ENCODE results near the gene ADPGK. TPM values are rescaled to one million over a fixed set of nuclear protein-coding genes. Genes with fewer than 3 reads are reported as not detected.
A peak's percentile ranks its signal among the peaks of the same experiment; 100 is the strongest.

Gene ADPGK
- total RNA-seq, 1 donor: 74.7 TPM

GRCh38 chr15:72793766-72794660 is 10.5 kb upstream of the ADPGK start:
- no peak for DNase-seq (ENCODE audit: low read depth)
- H3K4me3 ChIP-seq (ENCODE audit: low read depth, low read length): no peak overlapping the region
- no peak for TF ChIP-seq CTCF (IDR thresholded peaks at IDR 0.05; ENCODE audit: insufficient read depth, low read depth, low read length)

GRCh38 chr15:72792431-72792830 is 8.9 kb upstream of the ADPGK start:
- no peak overlapping the region for H3K4me3 ChIP-seq (ENCODE audit: low read depth, low read length)
- TF ChIP-seq CTCF (IDR thresholded peaks at IDR 0.05; ENCODE audit: insufficient read depth, low read depth, low read length): no peak
- DNase-seq (ENCODE audit: low read depth): no peak

GRCh38 chr15:72790302-72790910 is 6.8 kb upstream of the ADPGK start:
- no peak for TF ChIP-seq CTCF (IDR thresholded peaks at IDR 0.05; ENCODE audit: insufficient read depth, low read depth, low read length)
- H3K4me3 ChIP-seq (ENCODE audit: low read depth, low read length): no peak overlapping the region
- peak; percentile 7 for DNase-seq (ENCODE audit: low read depth)

- H3K4me3 ChIP-seq (ENCODE audit: low read depth, low read length): no peak overlapping the region
- no peak for DNase-seq (ENCODE audit: low read depth)
- no peak for TF ChIP-seq CTCF (IDR thresholded peaks at IDR 0.05; ENCODE audit: insufficient read depth, low read depth, low read length)
Measured at GRCh38 chr15:72787526-72787925, 4.0 kb upstream of the ADPGK start.

- DNase-seq (ENCODE audit: low read depth): no peak
- H3K4me3 ChIP-seq (ENCODE audit: low read depth, low read length): no peak overlapping the region
- TF ChIP-seq CTCF (IDR thresholded peaks at IDR 0.05; ENCODE audit: insufficient read depth, low read depth, low read length): no peak
Measured at GRCh38 chr15:72786676-72787345, 3.3 kb upstream of the ADPGK start.

- DNase-seq (ENCODE audit: low read depth): no peak
- no peak for TF ChIP-seq CTCF (IDR thresholded peaks at IDR 0.05; ENCODE audit: insufficient read depth, low read depth, low read length)
- H3K4me3 ChIP-seq (ENCODE audit: low read depth, low read length): no peak overlapping the region
Measured at GRCh38 chr15:72786242-72786641, 2.7 kb upstream of the ADPGK start.
